GM18499 (cell line): ENCODE data around the gene ANTXR1.

Experiments
- ATAC-seq: cut with Tn5 transposase; IDR thresholded peaks from one replicate; pipeline ENCODE4 v1.9.1; 2021; ENCODE audit warnings: moderate number of reproducible peaks; ENCODE audit not compliant: insufficient read depth, unreplicated experiment

The ANTXR1 gene

DNA sequence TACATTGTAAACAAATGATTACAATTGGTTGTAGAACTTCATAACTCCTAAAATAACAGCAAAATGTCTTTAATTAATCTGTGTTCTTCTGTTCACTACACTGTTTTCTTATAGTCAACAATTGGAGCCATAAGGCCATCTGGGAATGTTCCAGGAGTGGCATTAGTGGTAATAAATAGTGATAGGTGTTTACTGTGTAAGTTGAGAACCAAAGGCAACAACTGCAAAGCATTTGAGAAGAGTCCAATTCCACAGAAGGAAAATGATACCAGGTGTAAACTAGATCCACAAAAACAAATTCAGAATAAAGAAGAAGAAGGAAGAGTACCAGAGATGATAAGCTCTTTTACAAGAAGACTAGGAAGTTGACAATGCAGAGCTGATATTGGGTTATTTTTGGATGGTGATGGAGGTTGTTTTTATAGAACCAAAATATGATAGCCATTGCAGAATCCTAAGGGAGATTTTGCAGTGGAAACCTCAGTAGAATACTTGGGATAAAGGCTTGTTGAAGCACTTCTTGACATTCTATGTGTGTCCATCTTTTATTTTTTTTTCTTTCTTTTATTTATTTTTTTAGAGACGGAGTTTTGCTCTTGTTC lies 52.9 kb downstream of the ANTXR1 start:
- ATAC-seq: no peak

DNA sequence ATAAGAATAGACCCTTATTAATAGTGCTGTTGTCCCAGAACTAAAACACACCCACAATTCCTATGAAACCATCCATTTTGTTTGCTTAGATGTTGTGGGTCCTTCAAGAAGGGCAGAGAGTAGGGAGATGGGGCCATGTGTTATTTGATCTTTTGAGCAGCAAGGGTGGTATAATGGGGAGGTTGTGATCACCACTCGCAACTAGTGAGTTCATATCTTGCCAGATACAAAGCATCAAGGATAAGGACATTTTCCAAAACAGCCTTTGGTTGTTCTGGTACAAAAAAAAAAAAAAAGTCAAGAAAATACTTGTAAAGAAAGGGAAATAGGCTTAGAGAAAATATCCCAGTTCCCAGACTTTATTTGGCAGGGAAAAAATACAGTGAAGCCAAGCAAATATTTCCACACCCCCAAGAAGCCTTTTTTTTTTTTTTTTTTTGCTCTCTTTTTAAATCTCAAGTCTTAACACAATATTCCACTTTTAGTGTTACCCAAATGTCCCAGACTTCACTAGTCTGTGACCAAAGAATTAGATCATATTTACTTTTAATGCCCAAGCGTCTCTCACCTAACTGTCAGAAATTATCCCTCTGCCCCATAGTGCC lies 54.1 kb downstream of the ANTXR1 start:
- no peak for ATAC-seq

DNA sequence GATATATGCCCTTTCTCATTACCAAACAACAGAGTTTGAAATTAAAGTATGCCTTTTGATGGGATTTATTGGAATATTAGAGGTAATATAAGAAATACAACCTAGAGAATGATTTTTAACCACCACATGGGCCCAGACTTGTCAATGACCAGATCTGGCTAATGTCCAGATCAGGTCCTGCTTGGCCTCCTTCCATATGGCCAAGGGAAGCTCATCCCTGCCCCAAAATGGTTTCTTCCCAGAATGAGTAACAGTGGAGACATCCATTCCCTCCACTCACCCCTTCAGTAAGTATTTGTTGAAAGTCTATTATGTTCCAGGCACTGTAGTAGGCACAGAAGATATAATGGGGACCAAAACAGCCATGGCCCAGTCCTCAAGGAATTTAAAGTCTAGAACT lies 54.9 kb downstream of the ANTXR1 start:
- ATAC-seq: no peak

DNA sequence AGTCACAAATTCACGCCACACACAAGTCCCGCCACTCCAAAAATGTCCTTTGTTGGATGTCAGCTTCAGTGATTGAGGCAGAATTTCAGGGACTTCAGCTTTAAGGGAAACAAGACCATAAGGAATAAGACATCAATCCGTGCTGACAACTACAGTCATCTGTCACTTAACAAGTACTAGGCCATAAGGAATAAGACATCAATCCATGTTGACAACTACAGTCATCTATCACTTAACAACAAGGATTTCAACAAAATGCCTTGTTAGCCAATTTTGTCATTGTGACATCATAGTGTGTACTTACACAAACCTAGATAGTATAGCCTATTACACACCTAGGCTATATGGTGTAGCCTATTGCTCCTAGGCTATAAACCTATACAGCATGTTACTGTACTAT lies 58.0 kb downstream of the ANTXR1 start:
- ATAC-seq: no peak

DNA sequence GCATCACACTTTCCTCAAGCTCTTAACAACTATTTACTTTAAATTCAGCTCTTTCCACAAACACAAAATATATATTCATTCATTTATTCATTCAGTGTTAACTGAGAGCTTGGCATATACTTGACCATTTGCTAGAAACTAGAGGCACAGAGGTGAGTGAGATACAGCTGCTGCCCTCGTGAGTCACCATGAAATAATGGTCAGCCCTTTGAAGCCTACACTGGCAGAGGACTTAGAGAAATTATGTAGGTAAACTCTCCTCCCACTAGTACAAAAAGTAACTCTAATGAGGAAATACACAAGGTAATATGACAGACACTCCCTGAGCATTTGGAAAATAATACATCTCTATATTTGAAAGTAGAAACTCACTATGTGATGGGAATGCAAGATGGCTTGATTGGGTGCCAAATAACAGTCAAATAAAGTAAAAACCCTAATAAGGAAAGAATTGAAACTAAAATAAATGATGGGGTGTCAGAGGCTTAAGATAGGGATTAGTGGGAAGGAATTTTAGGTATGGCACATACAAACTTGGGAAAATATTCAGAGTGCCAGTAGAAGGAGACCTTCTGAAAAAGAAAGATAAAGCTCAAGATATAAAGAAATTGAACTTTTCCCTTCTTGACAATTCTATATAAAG lies 61.1 kb downstream of the ANTXR1 start:
- no peak for ATAC-seq

DNA sequence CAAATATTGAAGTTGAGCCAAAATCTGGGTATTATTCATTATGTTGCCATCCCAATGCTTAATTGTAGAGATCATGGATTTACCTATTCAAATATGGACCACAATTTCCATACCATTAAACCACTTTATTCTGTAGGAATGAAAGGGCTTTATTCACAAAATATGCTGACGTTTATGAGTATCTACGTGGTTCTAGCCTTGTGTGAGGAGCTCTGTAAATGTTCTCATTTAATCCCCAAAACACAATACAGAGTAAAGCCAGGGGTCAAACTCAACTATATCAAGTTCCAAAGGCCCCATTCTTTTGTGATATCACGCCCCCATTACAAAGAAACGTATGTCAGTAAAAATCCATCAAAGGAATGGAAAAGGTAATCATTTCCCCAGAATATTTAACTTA lies 61.9 kb downstream of the ANTXR1 start:
- no peak for ATAC-seq

DNA sequence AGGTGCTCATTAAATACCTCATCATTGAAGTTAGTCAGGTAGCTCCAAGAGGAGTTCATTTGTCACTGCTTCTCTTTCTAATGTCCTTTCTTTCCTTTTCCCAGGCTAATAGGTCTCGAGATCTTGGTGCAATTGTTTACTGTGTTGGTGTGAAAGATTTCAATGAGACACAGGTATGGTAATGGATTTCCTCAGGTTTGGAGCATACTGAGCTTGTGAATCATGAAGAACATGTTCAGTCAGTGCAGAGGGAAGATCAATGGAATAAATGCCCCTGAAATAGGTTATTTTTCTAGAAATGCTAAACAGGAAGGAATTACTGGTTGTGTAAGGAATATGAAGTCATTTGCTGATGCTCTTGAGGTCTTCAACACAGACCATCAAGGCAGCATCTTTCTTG lies 62.5 kb downstream of the ANTXR1 start:
- ATAC-seq: no peak

DNA sequence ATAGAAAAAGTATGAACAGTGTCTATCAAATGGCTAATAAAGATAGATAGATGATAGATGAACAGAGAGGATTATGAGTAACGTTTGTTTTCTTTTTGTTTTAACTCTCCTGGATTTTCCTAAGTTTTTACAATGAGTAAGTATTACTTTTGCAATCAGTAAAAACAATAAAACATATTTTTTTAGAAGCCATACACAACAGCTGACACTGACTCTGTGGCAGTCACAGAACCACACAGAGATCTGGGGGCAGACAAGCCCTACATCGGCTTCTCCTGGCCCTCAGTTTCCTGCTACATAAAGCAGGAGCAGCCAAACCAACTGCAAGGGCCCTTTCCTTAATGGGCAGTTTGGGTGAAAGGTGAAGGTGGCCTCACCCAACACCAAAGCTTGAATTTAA lies 63.6 kb downstream of the ANTXR1 start:
- no peak for ATAC-seq

DNA sequence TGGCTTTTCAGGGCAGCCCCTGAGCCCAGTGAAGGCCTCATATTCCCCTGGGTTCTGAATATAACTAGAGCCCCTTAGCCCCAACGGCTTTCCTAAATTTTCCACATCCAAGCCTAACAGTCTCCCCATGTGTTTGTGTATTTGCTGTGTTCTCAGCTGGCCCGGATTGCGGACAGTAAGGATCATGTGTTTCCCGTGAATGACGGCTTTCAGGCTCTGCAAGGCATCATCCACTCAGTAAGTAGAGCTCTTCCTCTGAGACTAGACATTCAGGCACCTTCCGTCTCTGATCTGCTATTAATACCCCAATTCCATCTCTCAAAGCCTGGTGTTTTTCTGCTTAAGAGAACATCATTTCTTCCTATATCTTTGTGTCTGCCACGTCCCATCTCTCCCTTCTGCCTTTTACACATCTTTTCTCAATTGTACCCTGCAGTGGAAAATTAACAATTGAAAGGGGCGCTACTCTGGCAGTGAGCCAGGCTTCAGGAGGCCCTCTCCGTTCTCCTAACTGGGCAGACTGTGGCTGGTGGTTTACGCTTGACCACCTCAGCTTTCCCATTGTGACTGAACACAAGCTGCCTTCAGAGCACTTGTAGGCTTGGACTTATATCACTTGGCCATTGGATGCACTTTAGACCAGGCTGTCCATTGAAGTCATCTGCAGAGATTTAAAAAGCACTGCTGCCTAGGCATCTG lies 64.4 kb downstream of the ANTXR1 start:
- no peak for ATAC-seq

DNA sequence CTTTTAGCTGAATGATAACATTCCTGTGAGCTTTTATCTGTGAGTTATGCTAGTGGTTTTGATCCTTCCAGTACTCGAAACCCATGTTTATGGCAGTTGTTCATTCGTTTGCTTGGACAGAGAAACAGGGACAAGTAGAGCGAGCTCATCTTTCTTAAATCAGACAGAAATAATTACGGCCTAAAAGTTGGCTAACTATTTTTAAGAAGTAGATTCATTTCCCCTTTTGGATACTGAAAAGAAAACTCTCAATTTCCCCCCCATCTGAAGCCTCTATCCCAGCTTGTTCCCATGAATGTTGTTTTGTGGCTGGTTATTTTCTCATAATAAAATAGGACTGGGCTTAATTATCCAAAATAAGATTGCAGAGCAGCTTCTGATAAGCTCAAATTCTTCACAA lies 67.1 kb downstream of the ANTXR1 start:
- ATAC-seq: no peak

DNA sequence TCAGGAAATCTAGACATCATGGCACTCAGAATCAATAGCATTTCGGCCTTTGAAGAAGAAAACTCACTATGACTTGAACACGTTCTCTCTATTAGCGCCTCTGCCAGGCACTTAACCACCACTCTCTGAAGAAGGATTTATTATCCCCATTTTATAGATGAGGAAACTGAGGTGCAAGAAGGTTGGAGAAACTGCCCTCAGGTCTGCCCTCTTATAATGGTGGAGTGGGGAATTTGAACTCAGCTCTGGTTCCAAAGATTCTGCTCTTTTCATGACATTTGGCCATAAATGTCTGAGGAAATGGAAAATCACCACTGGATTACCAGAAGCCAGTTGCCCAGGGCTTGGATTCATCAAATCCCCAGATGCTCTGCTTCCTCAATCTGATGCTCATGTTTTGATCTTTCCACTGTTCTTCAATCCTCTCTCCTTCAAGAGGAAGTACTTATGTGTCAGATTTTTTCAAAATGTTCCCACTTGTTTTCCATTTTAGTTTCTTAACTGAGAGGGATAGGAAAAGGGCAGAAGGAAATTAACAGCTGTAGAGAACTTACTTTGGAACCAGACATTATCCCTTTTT lies 68.1 kb downstream of the ANTXR1 start:
- no peak for ATAC-seq

DNA sequence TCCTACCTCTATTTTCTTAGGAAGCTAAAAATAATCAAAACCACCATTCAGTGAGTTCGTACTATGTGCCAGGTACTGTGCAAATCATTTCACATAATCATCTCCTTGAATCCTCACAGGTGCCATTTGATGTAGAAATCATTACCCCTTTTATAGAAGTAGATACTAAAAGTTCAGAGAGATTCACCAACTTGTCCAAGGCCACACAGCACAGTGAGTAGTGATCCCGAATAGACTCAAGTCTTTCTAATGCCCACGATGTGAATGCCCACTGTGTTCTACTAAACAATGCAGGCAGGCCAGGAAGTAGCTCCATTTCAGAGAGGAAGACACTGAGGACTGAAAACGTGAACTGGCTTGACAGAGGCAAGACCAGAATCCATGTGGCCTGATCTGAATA lies 68.8 kb downstream of the ANTXR1 start:
- ATAC-seq: no peak

DNA sequence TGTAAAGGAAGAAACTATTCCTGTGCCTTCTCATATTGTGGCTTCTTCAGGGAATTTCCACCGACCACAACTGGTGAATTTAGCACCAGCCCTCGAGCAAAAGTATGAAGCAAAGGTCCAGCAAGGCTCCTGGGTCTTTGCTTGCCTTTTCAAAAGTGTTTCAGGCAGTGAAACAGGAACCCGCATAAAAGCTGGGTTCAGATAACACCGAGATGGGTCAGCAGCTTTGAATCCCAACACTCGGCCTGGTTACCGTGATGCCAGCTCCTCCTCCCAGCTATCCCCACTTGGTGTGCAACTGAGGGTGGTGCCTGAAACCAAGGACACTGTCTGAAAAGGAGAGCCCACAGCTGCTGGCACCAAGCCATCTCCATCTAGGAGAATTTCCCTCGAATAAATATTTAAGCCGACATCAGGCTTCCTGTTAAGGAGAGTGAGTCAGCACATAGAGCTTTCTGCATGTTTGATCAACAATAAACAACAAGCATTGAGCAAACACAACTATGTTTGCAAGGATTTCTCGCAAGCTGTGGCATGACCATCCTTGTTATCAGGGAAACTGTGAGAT lies 69.5 kb downstream of the ANTXR1 start:
- no peak for ATAC-seq

DNA sequence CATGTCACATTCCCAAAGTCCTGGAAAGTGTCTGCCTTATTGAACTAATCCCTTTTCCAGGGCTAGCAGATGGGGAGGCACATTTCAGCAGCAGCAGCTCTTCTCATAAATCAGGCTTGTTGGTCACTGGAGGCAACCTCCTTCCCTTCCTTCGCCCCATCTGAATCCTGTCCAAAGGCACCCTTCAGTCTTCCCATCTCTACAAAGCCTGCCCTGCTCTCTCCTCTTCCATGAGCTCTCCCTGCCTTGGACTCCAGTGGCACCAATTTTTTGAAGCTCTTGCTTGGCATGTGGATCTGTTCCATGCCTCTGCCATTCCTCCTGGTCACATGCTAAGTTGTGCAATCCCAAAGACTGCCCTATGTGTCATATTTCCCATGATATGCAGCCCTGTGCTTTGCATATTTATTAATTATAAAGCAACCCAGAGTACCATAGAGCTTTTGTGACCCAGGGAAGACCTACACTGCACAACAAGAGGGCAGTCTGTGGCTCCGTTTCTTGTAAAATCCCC lies 70.3 kb downstream of the ANTXR1 start:
- no peak for ATAC-seq

DNA sequence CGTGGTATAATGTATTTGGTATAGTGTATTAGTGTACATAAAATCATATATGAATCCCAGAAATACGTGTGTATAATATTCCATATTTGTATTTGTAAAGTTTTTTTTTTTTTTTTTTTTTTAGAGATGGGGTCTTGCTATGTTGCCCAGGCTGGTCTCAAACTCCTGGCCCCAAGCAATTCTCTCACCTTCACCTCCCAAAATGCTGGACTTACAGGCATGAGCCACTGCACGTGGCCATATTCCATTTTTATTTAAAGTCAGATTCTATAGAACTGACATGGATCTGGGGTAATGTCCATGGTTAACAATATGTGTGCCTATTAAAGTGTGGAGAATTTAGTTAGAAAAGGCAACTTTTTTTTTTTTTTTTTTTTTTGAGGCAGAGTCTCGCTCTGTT lies 71.5 kb downstream of the ANTXR1 start:
- ATAC-seq: no peak

DNA sequence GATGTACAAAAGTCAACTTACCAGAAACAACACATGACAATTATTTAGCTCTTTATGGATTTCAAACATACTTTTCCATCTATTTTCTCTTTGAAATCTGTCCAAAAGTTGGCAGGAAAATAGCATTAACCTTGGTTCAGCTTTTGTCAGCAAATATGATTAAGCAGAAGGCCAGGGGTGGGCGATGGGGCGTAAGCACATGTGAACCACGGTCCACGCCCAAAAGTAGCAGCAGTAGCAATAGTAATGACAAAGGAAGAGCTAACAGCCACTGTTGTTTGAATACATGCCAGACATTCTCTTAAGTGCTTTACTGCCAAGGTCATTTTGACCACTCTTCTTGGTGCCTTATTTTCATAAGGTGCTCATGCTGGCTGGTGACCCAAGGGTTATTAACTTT lies 73.5 kb downstream of the ANTXR1 start:
- no peak for ATAC-seq

DNA sequence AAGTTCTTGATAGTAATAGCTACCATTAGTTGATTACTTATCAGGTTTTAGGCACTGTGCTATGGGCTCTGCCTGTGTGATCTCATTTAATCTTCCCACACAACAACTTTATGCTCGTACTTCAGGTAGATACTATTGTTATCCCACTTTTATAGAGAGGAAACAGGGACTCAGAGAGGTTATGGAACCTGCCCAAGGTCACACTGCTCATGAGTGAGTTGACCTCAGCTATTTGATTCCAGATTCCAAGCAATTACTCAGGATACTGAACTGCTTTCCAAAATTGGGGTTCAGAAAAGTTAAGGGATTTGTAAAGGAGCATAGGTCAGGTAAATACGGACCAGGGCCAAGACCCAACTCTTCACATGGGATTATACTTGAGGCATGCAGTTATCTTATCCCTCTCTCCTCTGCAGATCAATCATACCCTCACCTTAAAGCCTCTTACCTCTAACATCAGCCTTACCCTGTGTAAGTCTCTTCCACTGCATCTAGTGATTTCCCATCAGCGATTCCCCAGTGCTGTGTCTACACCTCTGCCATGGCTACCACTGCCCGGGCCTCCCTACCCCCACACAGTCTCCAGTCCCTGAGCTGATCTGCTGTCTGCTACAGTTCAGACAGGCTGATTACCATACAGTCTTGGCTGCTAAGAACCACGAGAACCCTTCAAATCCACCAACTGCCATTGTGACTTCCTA lies 74.4 kb downstream of the ANTXR1 start:
- no peak for ATAC-seq

DNA sequence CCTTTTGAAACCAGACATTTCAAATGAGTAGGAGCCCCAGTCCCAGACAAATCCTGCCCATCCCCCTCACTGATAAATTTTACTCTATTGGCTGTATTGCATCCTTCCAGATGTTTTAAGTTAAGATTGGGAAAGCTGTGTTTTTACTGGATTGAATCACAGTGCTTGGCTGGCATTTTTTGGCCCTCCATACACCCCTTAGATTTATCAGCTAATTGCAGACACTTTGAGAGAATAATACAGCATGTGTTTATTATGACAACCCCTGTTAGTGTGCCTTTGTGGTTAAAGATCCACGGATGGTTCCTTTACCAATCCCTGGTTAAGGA lies 74.9 kb downstream of the ANTXR1 start:
- no peak for ATAC-seq

DNA sequence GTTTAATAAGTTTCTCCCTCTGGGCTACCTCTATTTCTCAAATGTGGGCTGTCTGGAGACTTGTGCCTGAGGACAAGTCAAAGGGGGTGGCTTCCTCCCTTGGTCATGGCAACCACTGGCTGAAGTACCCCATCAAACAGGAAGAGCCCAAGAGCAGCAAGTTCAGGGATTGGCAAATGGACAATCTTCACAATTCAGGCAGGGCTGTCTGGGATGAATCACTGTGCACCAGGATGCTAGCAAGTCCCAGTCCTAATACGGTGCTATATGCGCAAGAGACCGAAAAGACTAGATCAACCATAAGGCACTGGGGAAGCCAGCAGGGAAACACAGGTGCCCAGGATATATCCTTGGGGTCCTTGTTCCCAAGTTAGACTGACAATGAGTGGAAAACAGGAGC lies 75.5 kb downstream of the ANTXR1 start:
- no peak for ATAC-seq

DNA sequence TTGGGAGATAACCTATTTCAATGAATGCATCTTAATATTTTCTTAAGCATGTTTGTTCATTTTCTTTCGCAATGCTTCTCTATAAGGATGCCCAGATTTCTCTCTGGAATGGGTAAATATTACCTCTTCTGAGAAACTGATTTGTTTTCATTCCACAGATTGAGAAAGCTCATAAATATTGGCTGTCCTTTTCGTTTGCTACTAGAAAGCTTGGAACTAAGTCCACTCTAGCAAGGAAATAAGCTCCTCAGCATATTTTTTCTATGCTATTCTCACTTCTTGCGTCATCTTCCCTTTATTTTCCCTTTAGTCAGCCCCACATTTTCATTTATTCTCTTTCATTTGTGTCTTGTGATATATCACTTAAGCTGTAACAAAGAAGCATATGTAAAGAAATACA lies 76.3 kb downstream of the ANTXR1 start:
- ATAC-seq: no peak
